Forelimb muscle (tissue), 1 donor: Measurements from ENCODE around the gene PITPNC1. TPM values are rescaled to one million over a fixed set of nuclear protein-coding genes. Genes with fewer than 3 reads are reported as not detected.

Source experiments
- DNase-seq: peaks from one replicate; pipeline ENCODE4 v3.0.0-alpha.2; 2013; ENCODE audit warnings: low read depth
- polyA plus RNA-seq: library from polyadenylated mRNA; unstranded; fragments of 120-200 nt; gene quantifications from one replicate; pipeline ENCODE4 v1.2.1, GENCODE V29; 2013; ENCODE audit not compliant: insufficient read length

PITPNC1 gene
- polyA plus RNA-seq, 1 donor: 9.4 TPM

GRCh38 chr17:67433248-67433924, 56.3 kb downstream of the PITPNC1 start:
- no peak for DNase-seq

GRCh38 chr17:67434061-67434525, 57.0 kb downstream of the PITPNC1 start:
- DNase-seq: no peak

- DNase-seq: no peak
Measured at GRCh38 chr17:67435122-67435521, 58.0 kb downstream of the PITPNC1 start.

GRCh38 chr17:67435786-67436185, 58.7 kb downstream of the PITPNC1 start:
- DNase-seq: no peak

- no peak for DNase-seq
Measured at GRCh38 chr17:67436233-67436632, 59.2 kb downstream of the PITPNC1 start.

- DNase-seq: no peak
Measured at GRCh38 chr17:67438667-67439066, 61.6 kb downstream of the PITPNC1 start.

- DNase-seq: no peak
Measured at GRCh38 chr17:67439269-67439668, 62.2 kb downstream of the PITPNC1 start.

- no peak for DNase-seq
Measured at GRCh38 chr17:67440277-67441051, 63.4 kb downstream of the PITPNC1 start.

- DNase-seq: no peak
Measured at GRCh38 chr17:67441052-67441895, 64.2 kb downstream of the PITPNC1 start.

GRCh38 chr17:67441896-67442219, 64.8 kb downstream of the PITPNC1 start:
- DNase-seq: no peak

GRCh38 chr17:67442787-67443624, 65.9 kb downstream of the PITPNC1 start:
- no peak for DNase-seq

- peak; percentile 46 for DNase-seq
Measured at GRCh38 chr17:67443931-67444595, 67.0 kb downstream of the PITPNC1 start.

GRCh38 chr17:67448449-67448848, 71.4 kb downstream of the PITPNC1 start:
- DNase-seq: no peak

- no peak for DNase-seq
Measured at GRCh38 chr17:67449065-67449464, 72.0 kb downstream of the PITPNC1 start.

- no peak for DNase-seq
Measured at GRCh38 chr17:67449845-67450755, 73.0 kb downstream of the PITPNC1 start.

GRCh38 chr17:67452681-67453554, 75.8 kb downstream of the PITPNC1 start:
- DNase-seq: no peak

- DNase-seq: no peak
Measured at GRCh38 chr17:67456103-67456502, 79.0 kb downstream of the PITPNC1 start.

GRCh38 chr17:67456889-67457288, 79.8 kb downstream of the PITPNC1 start:
- no peak for DNase-seq

- no peak for DNase-seq
Measured at GRCh38 chr17:67458203-67458602, 81.1 kb downstream of the PITPNC1 start.
